Trophoblast cell (in vitro differentiated cells and primary cell): Measurements from ENCODE around the gene MKNK2.

ENCODE experiments used
- DNase-seq, 2 donors: peaks; one replicate each; pipeline ENCODE4 v3.0.0-alpha.2; 2016
- H2AFZ ChIP-seq: 2 replicates; pipeline ENCODE4 v1.6.1; 2013; ENCODE audit warnings: low read length, moderate library complexity, mild to moderate bottlenecking; ENCODE audit not compliant: insufficient read depth, poor library complexity
- H2AK5ac ChIP-seq: 2 replicates; pipeline ENCODE4 v1.6.1; 2013; ENCODE audit warnings: mild to moderate bottlenecking, low read length
- H2BK120ac ChIP-seq: 2 replicates; pipeline ENCODE4 v1.6.1; 2013; ENCODE audit warnings: low read length, mild to moderate bottlenecking, moderate library complexity; ENCODE audit not compliant: insufficient read depth, poor library complexity
- H2BK12ac ChIP-seq: 2 replicates; pipeline ENCODE4 v1.6.1; 2013; ENCODE audit warnings: mild to moderate bottlenecking, low read length, moderate library complexity
- H2BK5ac ChIP-seq: 2 replicates; pipeline ENCODE4 v1.6.1; 2013; ENCODE audit warnings: low read length, low read depth, moderate library complexity, mild to moderate bottlenecking; ENCODE audit not compliant: poor library complexity
- H3K14ac ChIP-seq: 2 replicates; pipeline ENCODE4 v1.6.1; 2013; ENCODE audit warnings: mild to moderate bottlenecking, low read length
- H3K18ac ChIP-seq: 2 replicates; pipeline ENCODE4 v1.6.1; 2013; ENCODE audit warnings: mild to moderate bottlenecking, low read length
- H3K23ac ChIP-seq: 2 replicates; pipeline ENCODE4 v1.6.1; 2013; ENCODE audit warnings: low read length
- H3K27ac ChIP-seq: 2 replicates; pipeline ENCODE4 v1.5.1; 2013; ENCODE audit warnings: low read depth, mild to moderate bottlenecking, inconsistent platforms, low read length, moderate library complexity
- H3K27me3 ChIP-seq: 2 replicates; pipeline ENCODE4 v1.6.1; 2013; ENCODE audit warnings: inconsistent platforms, mild to moderate bottlenecking, low read length, moderate library complexity; ENCODE audit not compliant: insufficient read depth
- H3K36me3 ChIP-seq, 2 experiments: 1 replicate in 1 of 2; 2 replicates in 1 of 2; pipeline ENCODE4 v1.6.1; 2013; ENCODE audit warnings: low read length in 2 of 2, mild to moderate bottlenecking in 2 of 2, moderate library complexity in 1 of 2; ENCODE audit not compliant: insufficient read depth in 2 of 2, control insufficient read depth in 1 of 2
- H3K4ac ChIP-seq: 2 replicates; pipeline ENCODE4 v1.6.1; 2013; ENCODE audit warnings: low read depth, mild to moderate bottlenecking, low read length, moderate library complexity
- H3K4me1 ChIP-seq, 2 experiments: 1 replicate in 1 of 2; 2 replicates in 1 of 2; pipeline ENCODE4 v1.6.1; 2013; ENCODE audit warnings: low read length in 2 of 2, mild to moderate bottlenecking in 2 of 2, moderate library complexity in 1 of 2; ENCODE audit not compliant: insufficient read depth in 2 of 2, control insufficient read depth in 1 of 2
- H3K4me2 ChIP-seq: 2 replicates; pipeline ENCODE4 v1.6.1; 2013; ENCODE audit warnings: inconsistent platforms, mild to moderate bottlenecking, low read length, moderate library complexity
- H3K4me3 ChIP-seq: 2 replicates; pipeline ENCODE4 v1.5.1; 2013; ENCODE audit warnings: mild to moderate bottlenecking, low read depth, low read length, inconsistent platforms
- H3K79me1 ChIP-seq: one replicate; pipeline ENCODE4 v1.6.1; 2013; ENCODE audit warnings: low read length
- H3K79me2 ChIP-seq: 2 replicates; pipeline ENCODE4 v1.6.1; 2013; ENCODE audit warnings: low read length, mild to moderate bottlenecking; ENCODE audit not compliant: control insufficient read depth, insufficient read depth, poor library complexity
- H3K9ac ChIP-seq: 2 replicates; pipeline ENCODE4 v1.6.1; 2013; ENCODE audit warnings: mild to moderate bottlenecking, low read length
- H3K9me3 ChIP-seq: 2 replicates; pipeline ENCODE4 v1.6.1; 2013; ENCODE audit warnings: low read depth, mild to moderate bottlenecking, control low read depth, inconsistent platforms, low read length; ENCODE audit not compliant: insufficient read depth
- H4K12ac ChIP-seq: 2 replicates; pipeline ENCODE4 v1.6.1; 2013; ENCODE audit warnings: low read depth, mild to moderate bottlenecking, low read length, moderate library complexity
- H4K8ac ChIP-seq: 2 replicates; pipeline ENCODE4 v1.6.1; 2013; ENCODE audit warnings: low read depth, mild to moderate bottlenecking, low read length, moderate library complexity
- H4K91ac ChIP-seq: one replicate; pipeline ENCODE4 v1.6.1; 2013; ENCODE audit warnings: low read depth, mild to moderate bottlenecking, low read length, moderate library complexity
- WGBS: extraction: QIAGEN DNeasy Blood & Tissue Kit; methylation state at CpG from one replicate; pipeline ENCODE4 v1.1.7; 2013; ENCODE audit warnings: missing lambda C conversion rate; ENCODE audit not compliant: insufficient read length, insufficient coverage; ENCODE audit errors: extremely low coverage; 5-methylcytosine and 5-hydroxymethylcytosine counted together

The MKNK2 gene

GRCh38 chr19:2038284-2039088 lies 12.6 kb downstream of the MKNK2 start:
- H2BK5ac ChIP-seq, result no peak overlapping the region
- no peak overlapping the region for H4K91ac ChIP-seq
- WGBS, result no CpG with 5 or more reads among the region's 44 CpGs
- H4K8ac ChIP-seq, result no peak overlapping the region
- H3K4me2 ChIP-seq, result no peak overlapping the region
- peaks cover 11% of the 10 kb centered on the region for H3K9me3 ChIP-seq
- H3K9ac ChIP-seq, result no peak overlapping the region
- no peak overlapping the region for H4K12ac ChIP-seq
- H2BK12ac ChIP-seq, result no peak overlapping the region
- no peak overlapping the region for H3K18ac ChIP-seq
- H3K79me2 ChIP-seq, result peaks cover 4% of the 10 kb centered on the region
- H3K14ac ChIP-seq, result no peak overlapping the region
- H3K4me3 ChIP-seq, result no peak overlapping the region
- no peak overlapping the region for H2BK120ac ChIP-seq
- H3K36me3 ChIP-seq, result peaks cover 48 to 55% of the 10 kb centered on the region in 2 experiments
- no peak overlapping the region for H3K4ac ChIP-seq
- no peaks in the 10 kb centered on the region for H3K27me3 ChIP-seq
- H3K27ac ChIP-seq, result no peak overlapping the region
- peaks cover 13 to 14% of the 10 kb centered on the region in 2 experiments for H3K4me1 ChIP-seq
- peaks cover 13% of the 10 kb centered on the region for H3K79me1 ChIP-seq
- DNase-seq, result peak in 1 of 2 donors; percentile 0
- H2AFZ ChIP-seq, result no peak overlapping the region
- H2AK5ac ChIP-seq, result no peak overlapping the region
- H3K23ac ChIP-seq, result no peak overlapping the region

DNA sequence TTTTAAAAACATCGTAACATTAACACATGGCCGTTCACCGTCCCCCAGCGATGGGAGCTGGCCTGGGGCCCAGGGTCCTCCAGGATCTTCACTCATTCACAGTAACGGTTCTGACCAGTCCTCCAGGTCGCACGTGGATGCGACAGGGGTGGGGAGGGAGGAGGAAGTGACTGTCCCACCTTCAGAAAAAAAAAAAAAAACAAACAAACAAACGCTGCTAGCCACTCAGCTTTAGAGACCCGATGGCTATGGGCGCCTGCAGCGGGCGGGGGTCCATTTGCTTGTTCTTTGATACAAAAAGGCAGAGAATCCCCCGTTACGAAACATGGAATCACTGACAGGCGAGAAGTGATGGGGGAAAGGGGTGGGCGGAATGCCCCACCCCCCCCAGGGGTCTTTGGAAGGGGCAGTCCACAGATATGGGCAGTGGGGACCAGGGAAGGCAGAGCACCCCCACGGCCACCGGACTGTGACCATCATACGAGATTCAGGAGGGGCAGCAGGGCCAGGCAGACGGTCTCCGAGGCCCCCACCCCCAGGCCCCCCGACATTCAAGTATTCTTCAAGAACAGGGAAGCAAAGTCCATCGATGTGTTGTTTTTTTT lies 13.3 kb downstream of the MKNK2 start:
- Histone ChIP-seq H3K18ac (no peak overlapping the region), H4K8ac (no peak overlapping the region), H2BK12ac (no peak overlapping the region), H3K27me3 (no peaks in the 10 kb centered on the region), H3K4me1 (peaks cover 10 to 12% of the 10 kb centered on the region in 2 experiments), H3K4me2 (no peak overlapping the region), H3K9me3 (peaks cover 11% of the 10 kb centered on the region), H3K36me3 (peaks cover 40 to 48% of the 10 kb centered on the region in 2 experiments), H2AFZ (no peak overlapping the region), H3K79me1 (peaks cover 12% of the 10 kb centered on the region), H3K27ac (no peak overlapping the region), H3K4me3 (no peak overlapping the region), H2BK5ac (no peak overlapping the region), H3K23ac (no peak overlapping the region), H3K79me2 (peaks cover 4% of the 10 kb centered on the region), H3K9ac (no peak overlapping the region), H3K4ac (no peak overlapping the region), H2AK5ac (no peak overlapping the region), H4K91ac (no peak overlapping the region), H3K14ac (no peak overlapping the region), H2BK120ac (no peak overlapping the region), H4K12ac (no peak overlapping the region)
- WGBS, result no CpG with 5 or more reads among the region's 24 CpGs
- DNase-seq, result peak in 1 of 2 donors; percentile 2

DNA sequence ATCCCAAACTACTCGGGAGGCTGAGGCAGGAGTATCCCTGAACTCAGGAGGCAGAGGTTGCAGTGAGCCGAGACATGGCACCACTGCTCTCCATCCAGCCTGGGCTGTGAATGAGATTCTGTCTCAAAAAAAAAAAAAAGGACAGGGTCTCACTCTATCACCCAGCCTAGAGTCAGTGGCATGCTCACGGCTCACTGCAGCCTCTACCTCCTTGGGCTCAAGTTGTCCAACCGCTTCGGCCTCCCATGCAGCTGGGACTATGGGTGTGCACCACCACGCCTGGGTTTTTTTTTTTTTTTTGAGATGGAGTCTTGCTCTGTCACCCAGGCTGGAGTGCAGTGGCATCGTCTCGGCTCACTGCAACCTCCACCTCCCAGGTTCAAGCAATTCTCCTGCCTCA lies 14.6 kb downstream of the MKNK2 start:
- no CpG with 5 or more reads among the region's 8 CpGs for WGBS
- Histone ChIP-seq H4K12ac (no peak overlapping the region), H3K79me2 (no peaks in the 10 kb centered on the region), H3K14ac (no peak overlapping the region), H3K79me1 (peaks cover 1% of the 10 kb centered on the region), H3K4me3 (no peak overlapping the region), H3K27me3 (no peaks in the 10 kb centered on the region), H2BK12ac (no peak overlapping the region), H3K9me3 (peaks cover 10% of the 10 kb centered on the region), H3K4ac (no peak overlapping the region), H3K4me2 (no peak overlapping the region), H3K36me3 (peaks cover 32 to 37% of the 10 kb centered on the region in 2 experiments), H2BK5ac (no peak overlapping the region), H4K8ac (no peak overlapping the region), H3K18ac (no peak overlapping the region), H3K4me1 (peaks cover 1 to 2% of the 10 kb centered on the region in 2 experiments), H2AFZ (no peak overlapping the region), H2BK120ac (no peak overlapping the region), H3K23ac (no peak overlapping the region), H4K91ac (no peak overlapping the region), H2AK5ac (no peak overlapping the region), H3K27ac (no peak overlapping the region), H3K9ac (no peak overlapping the region)
- DNase-seq, result no peak

DNA sequence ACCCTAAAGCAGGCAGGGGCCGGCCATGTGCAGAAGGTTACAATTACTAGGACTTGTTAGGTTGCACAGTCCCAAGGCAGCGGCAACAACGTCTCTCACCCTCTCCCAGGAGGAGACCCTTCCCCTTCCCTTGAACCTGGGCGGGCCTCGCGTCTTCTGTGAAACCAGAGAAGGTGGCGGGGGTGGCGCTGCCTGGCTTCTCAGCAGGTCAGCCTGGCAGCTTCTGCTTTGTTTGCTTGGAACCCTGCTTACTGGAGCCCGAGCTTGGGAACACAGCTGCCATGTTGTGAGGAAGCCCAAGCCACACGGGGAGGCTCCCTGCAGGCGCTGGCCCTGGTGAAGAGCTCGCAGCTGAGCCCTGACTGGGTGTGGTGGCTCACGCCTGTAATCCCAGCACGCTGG lies 15.5 kb downstream of the MKNK2 start:
- no peak overlapping the region for H3K14ac ChIP-seq
- no CpG with 5 or more reads among the region's 14 CpGs for WGBS
- no peaks in the 10 kb centered on the region for H3K27me3 ChIP-seq
- H3K23ac ChIP-seq, result no peak overlapping the region
- H2AK5ac ChIP-seq, result no peak overlapping the region
- H2BK5ac ChIP-seq, result no peak overlapping the region
- H4K12ac ChIP-seq, result no peak overlapping the region
- H3K4me3 ChIP-seq, result no peak overlapping the region
- no peak for DNase-seq
- H2AFZ ChIP-seq, result no peak overlapping the region
- no peaks in the 10 kb centered on the region for H3K4me1 ChIP-seq
- H3K9ac ChIP-seq, result no peak overlapping the region
- no peak overlapping the region for H3K4me2 ChIP-seq
- no peak overlapping the region for H4K8ac ChIP-seq
- H2BK120ac ChIP-seq, result no peak overlapping the region
- H3K79me1 ChIP-seq, result no peaks in the 10 kb centered on the region
- H3K36me3 ChIP-seq, result peaks cover 24 to 29% of the 10 kb centered on the region in 2 experiments
- no peak overlapping the region for H3K18ac ChIP-seq
- no peak overlapping the region for H4K91ac ChIP-seq
- H3K9me3 ChIP-seq, result peaks cover 10% of the 10 kb centered on the region
- H3K4ac ChIP-seq, result no peak overlapping the region
- H3K27ac ChIP-seq, result no peak overlapping the region
- no peaks in the 10 kb centered on the region for H3K79me2 ChIP-seq
- no peak overlapping the region for H2BK12ac ChIP-seq
